LNCAP (cell line): Measurements from ENCODE around the gene COPE.
A peak's percentile ranks its signal among the peaks of the same experiment; 100 is the strongest.

Experiments
- CTCF ChIP-seq: fragments of 450-650 bp; IDR thresholded peaks from 2 replicates; pipeline ENCODE4 v1.5.1; 2017; ENCODE audit warnings: mild to moderate bottlenecking

The COPE gene

GRCh38 chr19:18861235-18861634, 58.0 kb downstream of the COPE start:
- no peak for TF ChIP-seq CTCF

GRCh38 chr19:18860725-18861124, 58.5 kb downstream of the COPE start:
- no peak for TF ChIP-seq CTCF

- TF ChIP-seq CTCF, result no peak
Observed at GRCh38 chr19:18860302-18860700, 58.9 kb downstream of the COPE start.

GRCh38 chr19:18859676-18860301, 59.4 kb downstream of the COPE start:
- TF ChIP-seq CTCF, result no peak

GRCh38 chr19:18858906-18859646, 60.1 kb downstream of the COPE start:
- TF ChIP-seq CTCF, result no peak

GRCh38 chr19:18857223-18857622, 62.0 kb downstream of the COPE start:
- no peak for TF ChIP-seq CTCF

- peak; percentile 39; the same call in 1 of the 2 replicates for TF ChIP-seq CTCF
Observed at GRCh38 chr19:18856385-18857126, 62.6 kb downstream of the COPE start.
